Peyer's patch (tissue), 4 donors: ENCODE results near the gene ANKRD40CL. TPM values are rescaled to one million over a fixed set of nuclear protein-coding genes. Genes with fewer than 3 reads are reported as not detected.

Experiments
- DNase-seq, 3 donors: peaks; one replicate each; pipeline ENCODE4 v3.0.0-alpha.2; 2017 to 2019
- H3K27ac ChIP-seq, 4 donors: fragments of 200-600 bp; sonication (generic); one replicate each; pipeline ENCODE4 v1.5.1; 2016 to 2019
- H3K27me3 ChIP-seq, 2 donors: fragments of 200-600 bp; sonication (generic); one replicate each; pipeline ENCODE4 v1.5.1; 2019
- H3K36me3 ChIP-seq, 3 donors: fragments of 200-600 bp; sonication (generic); one replicate each; pipeline ENCODE4 v1.5.1; 2016 to 2019
- H3K4me1 ChIP-seq, 4 donors: fragments of 200-600 bp; sonication (generic); one replicate each; pipeline ENCODE4 v1.5.1; 2016 to 2019
- H3K4me3 ChIP-seq, 4 donors: fragments of 200-600 bp; sonication (generic); 1 replicate in 3 of 4; 2 replicates in 1 of 4; pipeline ENCODE4 v1.5.1; 2016 to 2019; ENCODE audit warnings: mild to moderate bottlenecking in 1 of 4
- H3K9me3 ChIP-seq, 4 donors: fragments of 200-600 bp; sonication (generic); one replicate each; pipeline ENCODE4 v1.5.1; 2016 to 2019; ENCODE audit warnings: mild to moderate bottlenecking in 1 of 4
- POLR2A ChIP-seq, 2 donors: fragments of 450-650 bp; IDR thresholded peaks; one replicate each; pipeline ENCODE4 v1.5.1; 2017; ENCODE audit warnings: antibody characterized with exemption in 2 of 2, mild to moderate bottlenecking in 2 of 2, moderate library complexity in 2 of 2
- total RNA-seq, 4 donors: library from RNA; depleted of rRNA; stranded (reverse); fragments of >200 nt; gene quantifications; one replicate each; pipeline ENCODE4 v1.1.0, GENCODE V29; 2016
- TF ChIP-seq, protein P1 (sequence below), 6 experiments: fragments of 450-650 bp in 4 of 6; fragments of 200-600 bp in 2 of 6; sonication (generic) in 1 of 6; IDR thresholded peaks; one replicate each; pipeline ENCODE4 v1.5.1; 2017 to 2019; ENCODE audit warnings: antibody characterized with exemption in 6 of 6, mild to moderate bottlenecking in 3 of 6, moderate library complexity in 1 of 6

The ANKRD40CL gene
- total RNA-seq, 4 donors from 2014 or later = 9.9 to 150 (median 139) TPM

DNA sequence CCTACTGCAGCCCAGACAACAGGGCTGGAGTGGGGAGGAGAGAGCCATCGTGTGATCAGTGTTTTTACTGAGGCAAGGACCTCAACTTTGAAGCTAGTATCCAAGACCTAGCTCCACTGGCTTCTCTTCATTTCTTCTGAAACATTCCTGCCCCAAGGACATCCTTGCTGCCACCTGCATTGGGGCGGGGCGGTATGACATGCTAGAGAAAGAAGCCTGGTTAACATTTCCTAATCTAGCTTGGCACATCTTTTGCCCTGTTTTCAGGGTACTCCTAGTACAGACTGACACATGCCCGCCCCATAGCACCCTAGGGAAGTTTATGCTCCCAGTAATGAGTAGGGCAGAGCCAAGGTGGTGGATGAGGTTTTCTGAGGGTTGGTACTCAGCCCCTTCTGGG is 17.8 kb upstream of the ANKRD40CL start:
- no peak overlapping the region for H3K4me3 ChIP-seq
- peaks cover 0 to 6% (median 0%) of the 10 kb centered on the region in 4 donors for H3K4me1 ChIP-seq
- DNase-seq = no peak
- H3K36me3 ChIP-seq = no peaks in the 10 kb centered on the region
- TF ChIP-seq, protein P1, sequence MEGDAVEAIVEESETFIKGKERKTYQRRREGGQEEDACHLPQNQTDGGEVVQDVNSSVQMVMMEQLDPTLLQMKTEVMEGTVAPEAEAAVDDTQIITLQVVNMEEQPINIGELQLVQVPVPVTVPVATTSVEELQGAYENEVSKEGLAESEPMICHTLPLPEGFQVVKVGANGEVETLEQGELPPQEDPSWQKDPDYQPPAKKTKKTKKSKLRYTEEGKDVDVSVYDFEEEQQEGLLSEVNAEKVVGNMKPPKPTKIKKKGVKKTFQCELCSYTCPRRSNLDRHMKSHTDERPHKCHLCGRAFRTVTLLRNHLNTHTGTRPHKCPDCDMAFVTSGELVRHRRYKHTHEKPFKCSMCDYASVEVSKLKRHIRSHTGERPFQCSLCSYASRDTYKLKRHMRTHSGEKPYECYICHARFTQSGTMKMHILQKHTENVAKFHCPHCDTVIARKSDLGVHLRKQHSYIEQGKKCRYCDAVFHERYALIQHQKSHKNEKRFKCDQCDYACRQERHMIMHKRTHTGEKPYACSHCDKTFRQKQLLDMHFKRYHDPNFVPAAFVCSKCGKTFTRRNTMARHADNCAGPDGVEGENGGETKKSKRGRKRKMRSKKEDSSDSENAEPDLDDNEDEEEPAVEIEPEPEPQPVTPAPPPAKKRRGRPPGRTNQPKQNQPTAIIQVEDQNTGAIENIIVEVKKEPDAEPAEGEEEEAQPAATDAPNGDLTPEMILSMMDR (IDR thresholded peaks at IDR 0.05) = no peak
- TF ChIP-seq POLR2A (IDR thresholded peaks at IDR 0.05) = no peak
- H3K9me3 ChIP-seq = no peaks in the 10 kb centered on the region
- H3K27ac ChIP-seq = no peak overlapping the region
- H3K27me3 ChIP-seq = no peaks in the 10 kb centered on the region

DNA sequence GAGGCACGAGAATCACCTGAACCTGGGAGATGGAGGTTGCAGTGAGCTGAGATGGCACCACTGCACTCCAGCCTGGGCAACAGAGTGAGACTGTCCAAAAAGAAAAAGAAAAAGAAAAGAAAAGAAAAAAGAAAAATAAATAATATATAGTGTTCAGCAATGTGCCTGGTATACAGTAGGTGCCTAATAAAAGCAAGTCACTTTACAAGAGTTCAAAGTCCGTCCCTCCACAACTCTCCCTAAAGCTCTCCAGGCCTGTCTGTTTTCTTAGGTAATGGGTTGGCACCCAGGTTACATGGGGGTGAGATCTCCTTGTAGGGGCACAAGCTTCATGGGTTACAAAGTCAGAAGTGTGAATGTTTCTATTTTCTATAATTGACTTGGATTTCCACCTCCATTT is 16.6 kb upstream of the ANKRD40CL start:
- no peak for TF ChIP-seq POLR2A (IDR thresholded peaks at IDR 0.05)
- TF ChIP-seq, protein P1 (IDR thresholded peaks at IDR 0.05) = no peak
- Histone ChIP-seq H3K27ac (no peak overlapping the region), H3K9me3 (no peaks in the 10 kb centered on the region), H3K4me1 (peaks cover 0 to 6% (median 0%) of the 10 kb centered on the region in 4 donors), H3K36me3 (no peaks in the 10 kb centered on the region), H3K27me3 (no peaks in the 10 kb centered on the region), H3K4me3 (no peak overlapping the region)
- DNase-seq = no peak

DNA sequence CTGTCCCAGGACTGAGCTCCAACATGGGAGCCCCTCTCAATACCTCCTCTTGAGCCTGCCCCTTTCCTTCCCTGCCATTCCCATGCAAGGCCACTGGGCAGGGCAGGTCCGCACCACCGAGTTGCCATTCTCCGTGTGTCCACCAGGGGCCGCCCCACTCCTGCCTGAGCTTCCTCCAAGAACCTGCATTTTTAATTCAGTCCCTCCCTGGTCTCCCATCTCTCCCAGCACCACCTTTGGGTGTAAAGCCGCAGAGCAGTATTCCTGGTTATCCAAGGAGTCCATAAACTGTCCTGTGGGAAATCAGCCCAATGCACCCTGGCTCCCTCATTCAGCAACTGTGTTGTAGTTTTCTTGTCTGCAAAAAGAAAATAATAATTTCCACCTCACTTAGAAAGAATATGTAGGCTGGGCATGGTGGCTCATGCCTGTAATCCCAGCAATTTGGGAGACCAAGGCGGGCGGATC is 15.9 kb upstream of the ANKRD40CL start:
- Histone ChIP-seq H3K27me3 (no peaks in the 10 kb centered on the region), H3K27ac (no peak overlapping the region), H3K9me3 (no peaks in the 10 kb centered on the region), H3K36me3 (no peaks in the 10 kb centered on the region), H3K4me1 (peaks cover 0 to 6% (median 0%) of the 10 kb centered on the region in 4 donors), H3K4me3 (no peak overlapping the region)
- TF ChIP-seq, protein P1 (IDR thresholded peaks at IDR 0.05) = peak; percentile 94 to 100 (median 98)
- peak in 1 of 2 donors; percentile 19 for TF ChIP-seq POLR2A (IDR thresholded peaks at IDR 0.05)
- peak; percentile 73 to 90 (median 90) for DNase-seq

DNA sequence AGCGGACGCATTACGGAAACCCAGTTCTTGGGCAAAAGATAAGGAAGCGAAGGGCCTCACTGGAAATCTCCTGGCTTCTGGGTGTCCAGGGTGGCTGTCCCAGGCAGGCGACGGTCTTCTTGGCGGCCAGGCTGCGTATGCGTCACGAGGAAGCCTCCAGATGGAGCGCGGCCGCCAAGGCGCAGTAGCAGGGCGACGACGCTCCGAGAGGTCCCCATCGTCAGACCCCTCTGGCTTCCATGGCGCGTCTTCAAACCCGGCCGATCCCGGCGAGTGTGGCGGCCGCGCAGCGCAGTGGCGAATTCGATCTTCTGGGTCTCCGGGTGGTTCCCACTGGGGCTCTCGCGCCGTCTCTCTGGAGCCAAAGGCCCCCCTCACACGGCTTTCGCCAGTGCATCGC is 13.8 kb upstream of the ANKRD40CL start:
- Histone ChIP-seq H3K4me1 (peaks cover 0 to 2% (median 0%) of the 10 kb centered on the region in 4 donors), H3K4me3 (peak overlapping the region in 1 of 4 donors; percentile 2), H3K27me3 (no peaks in the 10 kb centered on the region), H3K9me3 (no peaks in the 10 kb centered on the region), H3K36me3 (no peaks in the 10 kb centered on the region), H3K27ac (no peak overlapping the region)
- no peak for DNase-seq
- no peak for TF ChIP-seq POLR2A (IDR thresholded peaks at IDR 0.05)
- TF ChIP-seq, protein P1 (IDR thresholded peaks at IDR 0.05) = no peak

DNA sequence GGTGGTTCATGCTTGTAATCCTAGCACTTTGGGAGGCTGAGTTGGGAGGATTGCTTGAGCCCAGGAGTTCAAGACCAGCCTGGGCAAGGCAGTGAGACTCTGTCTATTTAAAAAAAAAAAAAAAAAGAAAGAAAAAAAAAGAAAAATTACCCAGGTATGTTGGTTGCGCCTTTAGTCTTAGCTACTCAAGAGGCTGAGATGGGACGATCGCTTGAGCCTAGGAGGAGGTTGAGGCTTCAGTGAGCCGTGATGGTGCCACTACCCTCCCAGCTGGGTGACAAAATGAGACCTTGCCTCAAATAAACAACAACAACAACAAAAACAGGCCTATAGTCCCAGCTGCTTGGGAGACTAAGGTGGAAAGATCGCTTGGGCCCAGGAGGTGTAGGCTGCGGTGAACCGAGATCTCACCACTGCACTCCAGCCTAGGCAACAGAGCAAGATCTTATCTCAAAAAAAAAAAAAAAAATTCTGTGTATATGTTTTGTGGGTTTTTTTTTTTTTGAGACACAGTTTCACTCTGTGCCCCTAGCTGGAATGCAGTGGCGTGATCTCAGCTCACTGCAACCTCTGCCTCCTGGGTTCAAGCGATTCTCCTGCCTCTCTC is 12.5 kb upstream of the ANKRD40CL start:
- peak in 1 of 3 donors; percentile 54 for DNase-seq
- no peaks in the 10 kb centered on the region for H3K27me3 ChIP-seq
- no peaks in the 10 kb centered on the region for H3K36me3 ChIP-seq
- H3K9me3 ChIP-seq = no peaks in the 10 kb centered on the region
- H3K4me3 ChIP-seq = no peak overlapping the region
- H3K4me1 ChIP-seq = no peaks in the 10 kb centered on the region
- no peak overlapping the region for H3K27ac ChIP-seq
- no peak for TF ChIP-seq POLR2A (IDR thresholded peaks at IDR 0.05)
- TF ChIP-seq, protein P1 (IDR thresholded peaks at IDR 0.05) = no peak
